Measurements from ENCODE around the gene EPHA10. TPM values are rescaled to one million over a fixed set of nuclear protein-coding genes. Genes with fewer than 3 reads are reported as not detected.
"Not testable (repeated sequence)": the region's sequence is repeated elsewhere in the genome, so short reads cannot be mapped to it uniquely, and the experiment has no call there.

EPHA10 gene
- total RNA-seq, 1 donor from 2014 or later = 0.97 TPM

GRCh38 chr1:37688926-37689325, 76.0 kb downstream of the EPHA10 start:
- Mint-ChIP-seq H3K4me3 (peak overlapping the region; percentile 94), H3K27me3 (no peaks in the 10 kb centered on the region), H3K9me3 (no peaks in the 10 kb centered on the region), H3K36me3 (peaks cover 14% of the 10 kb centered on the region), H3K27ac (peak overlapping the region; percentile 61), H3K4me1 (ENCODE audit: unreplicated experiment) (peaks cover 19% of the 10 kb centered on the region)
- no peak for DNase-seq (ENCODE audit: extremely low spot score, unreplicated experiment)
- TF ChIP-seq CTCF (conservative IDR thresholded peaks at IDR 0.05) = no peak

GRCh38 chr1:37687764-37688163, 77.2 kb downstream of the EPHA10 start:
- H3K27ac Mint-ChIP-seq = not testable (repeated sequence)
- peaks cover 19% of the 10 kb centered on the region for H3K4me1 Mint-ChIP-seq (ENCODE audit: unreplicated experiment)

GRCh38 chr1:37685722-37686121, 79.2 kb downstream of the EPHA10 start:
- no peak for TF ChIP-seq CTCF (conservative IDR thresholded peaks at IDR 0.05)
- Mint-ChIP-seq H3K4me1 (ENCODE audit: unreplicated experiment) (peaks cover 13% of the 10 kb centered on the region), H3K27ac (no peak overlapping the region), H3K4me3 (no peak overlapping the region), H3K36me3 (peaks cover 17% of the 10 kb centered on the region), H3K27me3 (no peaks in the 10 kb centered on the region), H3K9me3 (no peaks in the 10 kb centered on the region)
- no peak for DNase-seq (ENCODE audit: extremely low spot score, unreplicated experiment)

More at GRCh38 chr1:37687764-37688163, 77.2 kb downstream of the EPHA10 start:
- H3K36me3 Mint-ChIP-seq = peaks cover 17% of the 10 kb centered on the region
- not testable (repeated sequence) for DNase-seq (ENCODE audit: extremely low spot score, unreplicated experiment); H3K4me3 Mint-ChIP-seq; H3K9me3 Mint-ChIP-seq; H3K27me3 Mint-ChIP-seq

GRCh38 chr1:37684182-37684581, 80.7 kb downstream of the EPHA10 start:
- not testable (repeated sequence) for H3K4me3 Mint-ChIP-seq; H3K27me3 Mint-ChIP-seq; H3K27ac Mint-ChIP-seq; H3K4me1 Mint-ChIP-seq (ENCODE audit: unreplicated experiment); H3K9me3 Mint-ChIP-seq; DNase-seq (ENCODE audit: extremely low spot score, unreplicated experiment)
- H3K36me3 Mint-ChIP-seq = peaks cover 17% of the 10 kb centered on the region

GRCh38 chr1:37682334-37682987, 82.5 kb downstream of the EPHA10 start:
- no peak for DNase-seq (ENCODE audit: extremely low spot score, unreplicated experiment)
- TF ChIP-seq CTCF (conservative IDR thresholded peaks at IDR 0.05) = peak; percentile 98
- peaks cover 10% of the 10 kb centered on the region for H3K27me3 Mint-ChIP-seq
- no peak overlapping the region for H3K27ac Mint-ChIP-seq
- H3K36me3 Mint-ChIP-seq = peaks cover 12% of the 10 kb centered on the region
- H3K4me1 Mint-ChIP-seq (ENCODE audit: unreplicated experiment) = no peaks in the 10 kb centered on the region
- H3K4me3 Mint-ChIP-seq = no peak overlapping the region
- H3K9me3 Mint-ChIP-seq = no peaks in the 10 kb centered on the region

GRCh38 chr1:37680933-37681332, 84.0 kb downstream of the EPHA10 start:
- H3K27me3 Mint-ChIP-seq = peaks cover 17% of the 10 kb centered on the region
- H3K9me3 Mint-ChIP-seq = no peaks in the 10 kb centered on the region
- H3K27ac Mint-ChIP-seq = no peak overlapping the region
- DNase-seq (ENCODE audit: extremely low spot score, unreplicated experiment) = no peak
- no peak for TF ChIP-seq CTCF (conservative IDR thresholded peaks at IDR 0.05)
- H3K4me3 Mint-ChIP-seq = no peak overlapping the region
- H3K4me1 Mint-ChIP-seq (ENCODE audit: unreplicated experiment) = no peaks in the 10 kb centered on the region
- H3K36me3 Mint-ChIP-seq = peaks cover 8% of the 10 kb centered on the region
